ACC112 (cell line): ENCODE results near the gene CERK.
"Not testable (repeated sequence)": the region's sequence is repeated elsewhere in the genome, so short reads cannot be mapped to it uniquely, and the experiment has no call there.

Source experiments
- H2AFZ ChIP-seq: fragments of 200-600 bp; sonication (generic); one replicate; pipeline ENCODE4 v1.6.0; 2017; ENCODE audit warnings: antibody characterized with exemption, low read length; ENCODE audit not compliant: unreplicated experiment
- H3K27ac ChIP-seq: fragments of 200-600 bp; sonication (generic); 2 replicates; pipeline ENCODE4 v1.5.1; 2014; ENCODE audit warnings: low read depth, mild to moderate bottlenecking, antibody characterized with exemption, low read length, moderate library complexity
- H3K27me3 ChIP-seq: fragments of 200-600 bp; sonication (generic); 2 replicates; pipeline ENCODE4 v1.6.1; 2014; ENCODE audit warnings: mild to moderate bottlenecking, antibody characterized with exemption, low read length, moderate library complexity, mixed read lengths; ENCODE audit not compliant: insufficient read depth
- H3K36me3 ChIP-seq: fragments of 200-600 bp; sonication (generic); 2 replicates; pipeline ENCODE4 v1.6.1; 2016; ENCODE audit warnings: mild to moderate bottlenecking, antibody characterized with exemption, low read length, moderate library complexity, mixed read lengths; ENCODE audit not compliant: insufficient read depth
- H3K4me1 ChIP-seq: fragments of 200-600 bp; sonication (generic); one replicate; pipeline ENCODE4 v1.6.1; 2016; ENCODE audit warnings: low read length, mixed read lengths; ENCODE audit not compliant: insufficient read depth, unreplicated experiment, control insufficient read depth
- H3K4me3 ChIP-seq: fragments of 200-600 bp; sonication (generic); 2 replicates; pipeline ENCODE4 v1.5.1; 2014; ENCODE audit warnings: mild to moderate bottlenecking, low read depth, low read length
- H3K79me2 ChIP-seq: fragments of 200-600 bp; sonication (generic); one replicate; pipeline ENCODE4 v1.6.0; 2016; ENCODE audit warnings: low read length; ENCODE audit not compliant: control insufficient read depth, unreplicated experiment, insufficient read depth

Gene CERK, protein sequence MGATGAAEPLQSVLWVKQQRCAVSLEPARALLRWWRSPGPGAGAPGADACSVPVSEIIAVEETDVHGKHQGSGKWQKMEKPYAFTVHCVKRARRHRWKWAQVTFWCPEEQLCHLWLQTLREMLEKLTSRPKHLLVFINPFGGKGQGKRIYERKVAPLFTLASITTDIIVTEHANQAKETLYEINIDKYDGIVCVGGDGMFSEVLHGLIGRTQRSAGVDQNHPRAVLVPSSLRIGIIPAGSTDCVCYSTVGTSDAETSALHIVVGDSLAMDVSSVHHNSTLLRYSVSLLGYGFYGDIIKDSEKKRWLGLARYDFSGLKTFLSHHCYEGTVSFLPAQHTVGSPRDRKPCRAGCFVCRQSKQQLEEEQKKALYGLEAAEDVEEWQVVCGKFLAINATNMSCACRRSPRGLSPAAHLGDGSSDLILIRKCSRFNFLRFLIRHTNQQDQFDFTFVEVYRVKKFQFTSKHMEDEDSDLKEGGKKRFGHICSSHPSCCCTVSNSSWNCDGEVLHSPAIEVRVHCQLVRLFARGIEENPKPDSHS

GRCh38 chr22:46737976-46738646 lies at the start of gene CERK:
Gene CERK, minus strand, starts transcription at chr22:46738252. Its CDS starts 104 bp downstream, at chr22:46738148.
- Histone ChIP-seq H3K27ac (peak within 1 kb of the TSS; percentile 32), H3K4me1 (peaks cover 11% of the 10 kb centered on the region), H3K79me2 (peaks cover 34% of the 10 kb centered on the region), H3K36me3 (no peaks in the 10 kb centered on the region), H3K27me3 (no peaks in the 10 kb centered on the region), H2AFZ (peak within 1 kb of the TSS; percentile 60), H3K4me3 (peak within 1 kb of the TSS; percentile 89)

GRCh38 chr22:46783721-46784120 lies 45.7 kb upstream of the CERK start:
- Histone ChIP-seq H3K4me3 (no peak overlapping the region), H3K79me2 (peaks cover 6% of the 10 kb centered on the region), H3K36me3 (no peaks in the 10 kb centered on the region), H3K27ac (no peak overlapping the region), H2AFZ (no peak overlapping the region), H3K4me1 (no peaks in the 10 kb centered on the region), H3K27me3 (no peaks in the 10 kb centered on the region)

- not testable (repeated sequence) for H3K4me3 ChIP-seq, H3K79me2 ChIP-seq, H3K27me3 ChIP-seq, H3K27ac ChIP-seq, H3K4me1 ChIP-seq, H2AFZ ChIP-seq, H3K36me3 ChIP-seq
Observed at GRCh38 chr22:46782200-46782599, 44.1 kb upstream of the CERK start.

GRCh38 chr22:46781291-46781690 lies 43.2 kb upstream of the CERK start:
- Histone ChIP-seq H3K36me3 (no peaks in the 10 kb centered on the region), H3K27ac (no peak overlapping the region), H2AFZ (no peak overlapping the region), H3K4me1 (no peaks in the 10 kb centered on the region), H3K27me3 (no peaks in the 10 kb centered on the region), H3K79me2 (peaks cover 4% of the 10 kb centered on the region), H3K4me3 (no peak overlapping the region)

DNA sequence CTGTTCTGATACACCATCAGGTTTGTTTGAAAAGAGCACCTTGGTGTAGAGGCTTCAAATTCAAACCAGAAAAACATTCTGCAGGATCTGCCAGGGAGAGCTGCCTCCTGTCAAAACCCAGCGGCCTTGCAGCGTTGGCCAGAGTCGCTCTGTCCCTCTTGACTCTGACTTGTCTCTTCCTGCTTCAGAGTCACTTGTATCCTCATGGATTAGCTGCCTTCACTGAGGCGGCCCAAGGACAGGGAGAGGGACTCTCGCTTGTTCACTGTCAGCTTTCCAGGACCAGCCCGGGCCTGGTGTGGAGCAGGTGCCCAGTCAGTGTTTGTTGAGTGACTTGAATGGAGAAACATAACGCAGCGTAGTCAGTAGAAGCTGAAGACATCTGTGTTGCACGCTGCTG lies 42.4 kb upstream of the CERK start:
- H3K4me1 ChIP-seq = no peaks in the 10 kb centered on the region
- H3K4me3 ChIP-seq = no peak overlapping the region
- no peak overlapping the region for H3K27ac ChIP-seq
- H2AFZ ChIP-seq = no peak overlapping the region
- H3K36me3 ChIP-seq = no peaks in the 10 kb centered on the region
- no peaks in the 10 kb centered on the region for H3K27me3 ChIP-seq
- peaks cover 10% of the 10 kb centered on the region for H3K79me2 ChIP-seq

DNA sequence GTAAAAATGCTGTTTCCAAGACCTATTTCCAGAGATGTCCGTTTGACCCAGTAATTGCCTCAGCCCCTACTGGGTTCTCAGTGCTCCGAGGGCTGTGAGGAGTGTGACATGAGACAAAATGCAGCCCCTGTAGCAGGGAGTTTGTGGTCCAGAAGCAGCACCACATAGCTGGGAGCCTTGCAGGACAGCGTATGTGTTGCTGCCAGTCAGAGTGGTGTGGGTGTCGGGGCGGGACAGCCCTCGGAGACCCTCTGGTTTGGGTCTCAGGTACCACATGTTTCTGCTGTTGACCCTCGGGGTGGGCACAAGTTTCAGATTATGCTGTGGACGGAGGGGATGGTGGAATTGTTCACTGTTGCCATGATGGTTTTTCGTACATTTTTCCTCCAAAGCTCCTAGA lies 41.6 kb upstream of the CERK start:
- Histone ChIP-seq H3K4me3 (no peak overlapping the region), H3K27ac (no peak overlapping the region), H3K36me3 (no peaks in the 10 kb centered on the region), H3K79me2 (peaks cover 14% of the 10 kb centered on the region), H3K4me1 (no peaks in the 10 kb centered on the region), H2AFZ (no peak overlapping the region), H3K27me3 (no peaks in the 10 kb centered on the region)

- H3K79me2 ChIP-seq = peaks cover 16% of the 10 kb centered on the region
- no peak overlapping the region for H3K4me3 ChIP-seq
Observed at GRCh38 chr22:46779023-46779422, 41.0 kb upstream of the CERK start.

DNA sequence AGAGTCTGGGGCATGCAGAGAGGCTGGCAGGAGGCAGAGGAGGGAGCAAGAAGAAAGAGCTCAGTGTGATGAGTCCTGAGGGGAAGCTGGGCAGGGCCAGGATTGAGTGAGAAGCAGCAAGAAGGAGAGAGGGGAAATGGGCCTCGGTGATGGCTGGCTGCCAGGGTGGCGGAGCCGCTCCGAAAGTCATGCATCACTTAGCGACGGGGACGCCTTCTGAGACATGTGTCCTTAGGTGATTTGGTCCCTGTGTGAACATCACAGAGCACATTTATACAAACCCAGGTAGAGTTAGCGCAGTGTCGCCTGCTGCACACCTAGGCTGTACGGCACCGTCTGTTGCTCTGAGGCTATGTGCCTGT lies 39.5 kb upstream of the CERK start:
- peaks cover 12% of the 10 kb centered on the region for H3K79me2 ChIP-seq
- no peaks in the 10 kb centered on the region for H3K36me3 ChIP-seq
- H3K4me1 ChIP-seq = peaks cover 8% of the 10 kb centered on the region
- no peak overlapping the region for H2AFZ ChIP-seq
- no peak overlapping the region for H3K27ac ChIP-seq
- no peak overlapping the region for H3K4me3 ChIP-seq
- H3K27me3 ChIP-seq = no peaks in the 10 kb centered on the region

More at GRCh38 chr22:46779023-46779422, 41.0 kb upstream of the CERK start:
- H3K27ac ChIP-seq = no peak overlapping the region
- H2AFZ ChIP-seq = no peak overlapping the region
- peaks cover 2% of the 10 kb centered on the region for H3K4me1 ChIP-seq
- no peaks in the 10 kb centered on the region for H3K36me3 ChIP-seq
- H3K27me3 ChIP-seq = no peaks in the 10 kb centered on the region

DNA sequence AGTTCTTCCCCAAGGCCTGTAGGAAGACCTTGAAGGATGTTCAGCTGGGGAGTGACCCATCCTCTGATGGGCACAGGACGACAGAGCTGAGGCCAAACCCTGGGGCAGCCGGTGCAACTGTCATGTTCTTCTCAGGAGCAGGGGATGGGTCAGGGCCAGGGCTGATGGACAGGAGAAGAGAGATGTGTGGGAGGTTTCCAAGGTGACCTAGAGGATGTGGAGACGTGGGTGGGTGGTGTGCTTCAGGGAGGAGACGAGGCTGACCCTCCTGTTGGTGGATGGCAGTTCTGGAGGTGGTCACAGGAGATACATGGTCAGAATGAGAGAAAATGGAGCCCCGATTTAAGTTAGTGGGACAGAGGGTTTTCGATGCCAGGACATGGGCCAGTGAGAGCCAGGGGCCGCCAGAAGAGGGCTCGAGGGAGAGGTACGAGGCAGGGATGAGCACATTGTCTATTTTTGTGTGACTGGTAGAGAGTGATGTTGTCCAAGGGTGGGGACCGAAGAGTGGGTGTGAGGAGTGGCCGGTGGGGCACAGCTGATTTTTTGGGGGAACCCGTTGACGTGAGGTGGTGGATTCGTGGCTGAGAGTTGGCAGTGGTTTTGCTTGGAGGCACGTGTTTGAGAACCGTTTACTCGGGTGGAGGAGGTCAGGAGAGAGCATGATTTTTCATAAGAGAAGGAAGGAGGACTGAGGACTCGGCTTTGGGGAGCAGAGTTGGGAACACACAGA lies 39.0 kb upstream of the CERK start:
- H3K27ac ChIP-seq = no peak overlapping the region
- peaks cover 12% of the 10 kb centered on the region for H3K79me2 ChIP-seq
- no peak overlapping the region for H2AFZ ChIP-seq
- no peaks in the 10 kb centered on the region for H3K27me3 ChIP-seq
- peaks cover 8% of the 10 kb centered on the region for H3K4me1 ChIP-seq
- H3K4me3 ChIP-seq = no peak overlapping the region
- no peaks in the 10 kb centered on the region for H3K36me3 ChIP-seq

DNA sequence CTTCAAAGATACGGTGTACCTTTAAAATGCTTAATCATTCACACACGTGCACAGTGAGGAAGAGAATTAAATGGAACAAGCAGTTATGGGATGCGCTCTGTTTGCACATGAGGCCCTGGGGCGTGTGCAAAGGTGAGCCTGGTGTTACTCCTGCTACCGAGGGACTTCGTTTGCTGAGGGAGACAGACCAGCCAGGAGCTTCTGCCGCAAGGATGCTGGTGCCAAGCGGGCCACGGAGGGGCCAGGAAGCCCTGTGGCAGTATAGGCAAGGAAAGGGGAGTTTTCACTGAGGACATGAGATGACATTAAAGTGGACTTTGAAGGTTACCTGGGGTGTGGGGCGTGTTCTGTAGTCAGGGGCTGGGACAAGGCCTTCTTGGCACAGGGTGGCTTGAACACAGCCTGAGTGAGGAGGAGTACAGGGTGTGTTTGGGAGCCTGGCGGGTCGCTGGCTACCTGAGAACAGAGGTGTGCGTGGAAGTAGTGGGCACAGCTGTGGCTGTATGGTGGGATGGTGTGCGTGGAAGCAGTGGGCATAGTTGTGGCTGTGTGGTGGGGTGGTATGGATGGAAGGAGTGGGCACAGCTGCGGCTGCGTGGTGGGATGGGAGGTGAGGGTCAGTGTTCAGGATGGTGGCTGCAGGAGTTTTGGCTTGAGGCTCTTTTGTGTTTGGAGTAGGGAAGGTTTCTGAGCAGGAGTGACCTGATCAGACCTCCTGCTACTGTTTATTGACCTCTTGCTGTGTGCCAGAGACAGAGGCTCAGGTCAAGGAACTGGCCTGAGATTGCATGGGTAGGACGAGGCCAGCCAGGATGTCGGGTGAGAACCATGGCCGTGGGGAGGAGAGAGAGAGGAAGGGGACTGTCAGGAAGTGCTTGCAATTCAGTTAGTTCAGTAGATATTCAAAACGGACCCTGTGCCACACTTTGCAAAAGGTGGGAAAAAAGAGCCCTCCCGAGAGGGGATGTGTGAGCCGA lies 38.1 kb upstream of the CERK start:
- Histone ChIP-seq H2AFZ (no peak overlapping the region), H3K4me1 (peaks cover 8% of the 10 kb centered on the region), H3K27me3 (no peaks in the 10 kb centered on the region), H3K4me3 (no peak overlapping the region), H3K36me3 (no peaks in the 10 kb centered on the region), H3K27ac (no peak overlapping the region), H3K79me2 (peaks cover 12% of the 10 kb centered on the region)
